Nephron (organoid): ENCODE data around the gene COL20A1.
"Not testable (repeated sequence)": the region's sequence is repeated elsewhere in the genome, so short reads cannot be mapped to it uniquely, and the experiment has no call there.

Experiments used
- H3K27ac Mint-ChIP-seq, 3 experiments: 2 replicates each; pipeline ENCODE4 v1.8.0; 2020; ENCODE audit warnings: mixed read lengths in 3 of 3, mild to moderate bottlenecking in 2 of 3, moderate library complexity in 1 of 3
- H3K27me3 Mint-ChIP-seq: 2 replicates; pipeline ENCODE4 v1.8.0; 2021; ENCODE audit warnings: low read depth, mild to moderate bottlenecking, moderate library complexity, mixed read lengths
- H3K36me3 Mint-ChIP-seq: 2 replicates; pipeline ENCODE4 v1.8.0; 2020; ENCODE audit warnings: low read depth, mixed read lengths
- H3K4me1 Mint-ChIP-seq: 2 replicates; pipeline ENCODE4 v1.8.0; 2020; ENCODE audit warnings: mixed read lengths
- H3K4me3 Mint-ChIP-seq, 3 experiments: 2 replicates each; pipeline ENCODE4 v1.8.0; 2020; ENCODE audit warnings: mild to moderate bottlenecking in 3 of 3, mixed read lengths in 3 of 3, moderate library complexity in 2 of 3
- H3K9me3 Mint-ChIP-seq: 2 replicates; pipeline ENCODE4 v1.8.0; 2020; ENCODE audit warnings: mixed read lengths
- TF ChIP-seq, protein P1 (sequence below), 3 experiments: fragments of 200-600 bp; sonication (generic); IDR thresholded peaks; one replicate each; pipeline ENCODE4 v1.5.0; 2021; ENCODE audit warnings: antibody characterized with exemption in 3 of 3; ENCODE audit not compliant: unreplicated experiment in 3 of 3

COL20A1 gene

DNA sequence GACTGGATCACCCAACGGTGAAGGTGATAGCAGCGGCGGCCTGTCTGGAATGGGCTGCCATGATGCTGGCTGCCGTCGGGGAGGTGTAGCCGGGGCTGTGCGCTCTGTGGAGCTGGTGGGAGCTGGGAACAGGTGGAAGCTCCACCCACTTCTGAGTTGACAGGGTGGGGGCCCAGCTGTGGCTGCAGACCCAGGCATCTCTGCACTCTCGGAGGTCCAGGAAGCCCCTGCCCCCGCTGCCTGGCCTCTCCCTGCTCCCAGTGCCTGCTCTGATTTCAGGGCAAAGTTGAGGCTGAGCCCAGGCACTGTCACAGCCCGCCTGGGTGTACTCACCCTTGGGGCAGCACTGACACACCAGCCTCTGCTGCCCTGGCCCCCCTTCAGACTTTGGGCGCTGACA, 86.3 kb downstream of the COL20A1 start:
- Mint-ChIP-seq H3K4me3 (no peak overlapping the region), H3K9me3 (no peaks in the 10 kb centered on the region), H3K27ac (no peak overlapping the region), H3K36me3 (no peaks in the 10 kb centered on the region), H3K27me3 (peaks cover 26% of the 10 kb centered on the region), H3K4me1 (peaks cover 22% of the 10 kb centered on the region)
- TF ChIP-seq, protein P1, sequence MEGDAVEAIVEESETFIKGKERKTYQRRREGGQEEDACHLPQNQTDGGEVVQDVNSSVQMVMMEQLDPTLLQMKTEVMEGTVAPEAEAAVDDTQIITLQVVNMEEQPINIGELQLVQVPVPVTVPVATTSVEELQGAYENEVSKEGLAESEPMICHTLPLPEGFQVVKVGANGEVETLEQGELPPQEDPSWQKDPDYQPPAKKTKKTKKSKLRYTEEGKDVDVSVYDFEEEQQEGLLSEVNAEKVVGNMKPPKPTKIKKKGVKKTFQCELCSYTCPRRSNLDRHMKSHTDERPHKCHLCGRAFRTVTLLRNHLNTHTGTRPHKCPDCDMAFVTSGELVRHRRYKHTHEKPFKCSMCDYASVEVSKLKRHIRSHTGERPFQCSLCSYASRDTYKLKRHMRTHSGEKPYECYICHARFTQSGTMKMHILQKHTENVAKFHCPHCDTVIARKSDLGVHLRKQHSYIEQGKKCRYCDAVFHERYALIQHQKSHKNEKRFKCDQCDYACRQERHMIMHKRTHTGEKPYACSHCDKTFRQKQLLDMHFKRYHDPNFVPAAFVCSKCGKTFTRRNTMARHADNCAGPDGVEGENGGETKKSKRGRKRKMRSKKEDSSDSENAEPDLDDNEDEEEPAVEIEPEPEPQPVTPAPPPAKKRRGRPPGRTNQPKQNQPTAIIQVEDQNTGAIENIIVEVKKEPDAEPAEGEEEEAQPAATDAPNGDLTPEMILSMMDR (IDR thresholded peaks at IDR 0.05; ENCODE audit: unreplicated experiment in 3 of 3): no peak

GRCh38 chr20:63379872-63380271, 86.9 kb downstream of the COL20A1 start:
- H3K9me3 Mint-ChIP-seq, H3K27ac Mint-ChIP-seq, H3K4me3 Mint-ChIP-seq, H3K36me3 Mint-ChIP-seq: not testable (repeated sequence)
- Mint-ChIP-seq H3K27me3 (peaks cover 26% of the 10 kb centered on the region), H3K4me1 (peaks cover 22% of the 10 kb centered on the region)

DNA sequence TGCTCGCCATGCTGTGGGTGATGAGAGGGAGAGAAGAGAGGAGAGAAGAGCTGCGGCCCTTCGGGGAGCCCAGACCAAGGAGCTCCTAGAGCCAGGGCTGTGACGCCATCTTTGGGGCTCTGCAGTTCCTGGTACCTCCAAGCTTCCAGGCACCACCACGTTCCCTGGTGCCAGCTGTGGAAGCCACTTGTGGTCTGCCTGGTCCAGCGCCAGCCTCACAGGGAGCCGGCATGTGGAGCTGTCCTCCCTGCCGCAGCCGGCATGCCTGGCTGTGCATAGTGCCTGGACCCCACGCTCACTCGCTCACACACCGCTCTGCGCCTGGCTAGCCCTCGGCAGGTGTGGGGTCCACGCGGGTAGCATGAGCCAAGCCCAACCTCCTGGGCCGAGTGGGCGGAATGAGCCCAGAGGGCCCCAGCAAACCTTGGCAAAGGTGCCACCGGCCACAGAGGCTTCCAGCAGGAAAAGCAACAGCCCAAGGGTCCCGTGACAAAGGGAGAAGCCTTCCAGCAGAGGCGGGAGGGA, 87.4 kb downstream of the COL20A1 start:
- TF ChIP-seq, protein P1 (IDR thresholded peaks at IDR 0.05; ENCODE audit: unreplicated experiment in 3 of 3): no peak
- no peak overlapping the region for H3K4me3 Mint-ChIP-seq
- H3K4me1 Mint-ChIP-seq: peaks cover 22% of the 10 kb centered on the region
- peaks cover 2% of the 10 kb centered on the region for H3K36me3 Mint-ChIP-seq
- H3K27ac Mint-ChIP-seq: no peak overlapping the region
- H3K27me3 Mint-ChIP-seq: peaks cover 29% of the 10 kb centered on the region
- H3K9me3 Mint-ChIP-seq: peaks cover 5% of the 10 kb centered on the region

- Mint-ChIP-seq H3K27ac (no peak overlapping the region), H3K9me3 (peaks cover 17% of the 10 kb centered on the region), H3K36me3 (peaks cover 6% of the 10 kb centered on the region), H3K4me3 (no peak overlapping the region), H3K4me1 (peaks cover 17% of the 10 kb centered on the region), H3K27me3 (peaks cover 29% of the 10 kb centered on the region)
- TF ChIP-seq, protein P1 (IDR thresholded peaks at IDR 0.05; ENCODE audit: unreplicated experiment in 3 of 3): peak; percentile 99
Measured at GRCh38 chr20:63381781-63382431, 88.9 kb downstream of the COL20A1 start.

GRCh38 chr20:63382551-63383300, 89.7 kb downstream of the COL20A1 start:
- Mint-ChIP-seq H3K9me3 (peaks cover 23% of the 10 kb centered on the region), H3K27ac (no peak overlapping the region), H3K4me1 (peaks cover 10% of the 10 kb centered on the region), H3K36me3 (peaks cover 6% of the 10 kb centered on the region), H3K27me3 (peaks cover 24% of the 10 kb centered on the region), H3K4me3 (no peak overlapping the region)
- TF ChIP-seq, protein P1 (IDR thresholded peaks at IDR 0.05; ENCODE audit: unreplicated experiment in 3 of 3): no peak

DNA sequence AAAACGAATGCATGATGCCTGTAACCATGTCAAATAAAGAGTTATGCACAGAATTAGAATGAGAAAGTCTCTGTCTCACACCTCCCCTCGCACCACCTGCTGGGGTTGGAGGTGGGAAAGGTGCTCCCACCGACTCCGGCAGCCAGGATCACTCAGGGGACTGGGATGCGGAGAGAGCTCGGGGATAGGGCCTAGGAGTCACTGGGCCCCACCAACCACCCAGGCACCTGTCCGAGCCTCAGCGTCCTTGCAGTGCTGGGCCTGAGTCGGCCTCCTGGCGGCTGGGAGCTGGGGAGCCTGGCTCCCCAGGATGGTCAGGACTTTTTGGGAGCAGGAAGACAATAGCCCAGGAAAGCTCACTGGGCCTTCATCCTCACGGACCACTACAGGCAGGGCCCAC, 90.6 kb downstream of the COL20A1 start:
- H3K4me1 Mint-ChIP-seq: peaks cover 7% of the 10 kb centered on the region

More for the DNA sequence above, 90.6 kb downstream of the COL20A1 start:
- TF ChIP-seq, protein P1 (IDR thresholded peaks at IDR 0.05; ENCODE audit: unreplicated experiment in 3 of 3): no peak
- peaks cover 10% of the 10 kb centered on the region for H3K36me3 Mint-ChIP-seq
- H3K9me3 Mint-ChIP-seq: peaks cover 28% of the 10 kb centered on the region
- H3K27me3 Mint-ChIP-seq: peaks cover 20% of the 10 kb centered on the region
- no peak overlapping the region for H3K27ac Mint-ChIP-seq
- H3K4me3 Mint-ChIP-seq: no peak overlapping the region
